SK-N-SH treated with all-trans-retinoic acid at 6 μM for 48 hours (cell line): ENCODE results near the gene TACR1.

Source experiments
- ARNTL ChIP-seq: fragments of 450-650 bp; formaldehyde crosslinking; IDR thresholded peaks from 2 replicates; pipeline ENCODE4 v1.5.0; 2020; ENCODE audit warnings: low read depth, mild to moderate bottlenecking, moderate library complexity, borderline replicate concordance
- PATZ1 ChIP-seq: fragments of 250-450 bp; sonication (Bioruptor Pico); IDR thresholded peaks from 2 replicates; pipeline ENCODE4 v1.8.0; 2020; ENCODE audit warnings: mild to moderate bottlenecking, moderate library complexity, borderline replicate concordance
- POU6F1 ChIP-seq: fragments of 250-450 bp; sonication (Bioruptor Pico); IDR thresholded peaks from 2 replicates; pipeline ENCODE4 v1.8.0; 2021; ENCODE audit warnings: low read depth, mild to moderate bottlenecking, moderate library complexity, borderline replicate concordance
- ZFP30 ChIP-seq: fragments of 450-650 bp; formaldehyde crosslinking; IDR thresholded peaks from 2 replicates; pipeline ENCODE4 v1.5.0; 2022; ENCODE audit warnings: mild to moderate bottlenecking, moderate library complexity

- no peak for TF ChIP-seq ZFP30 (CRISPR knock-in tag)
- no peak for TF ChIP-seq POU6F1
- no peak for TF ChIP-seq PATZ1 (CRISPR knock-in tag)
- no peak for TF ChIP-seq ARNTL
Observed at GRCh38 chr2:75134860-75135259, 64.5 kb downstream of the TACR1 start.
